GM23338 (cell line): ENCODE results near the gene GDAP2. TPM values are rescaled to one million over a fixed set of nuclear protein-coding genes. Genes with fewer than 3 reads are reported as not detected.

ENCODE experiments used
- ATAC-seq: fragments of 200-7000 bp; cut with Tn5 transposase; 3 replicates; pipeline ENCODE4 v1.9.1; 2020
- DNase-seq: peaks from one replicate; pipeline ENCODE4 v3.0.0-alpha.2; 2015; ENCODE audit warnings: low spot score
- H2AFZ ChIP-seq: fragments of 200-600 bp; sonication (generic); 2 replicates; pipeline ENCODE4 v1.8.0; 2016; ENCODE audit warnings: antibody characterized with exemption, mild to moderate bottlenecking, moderate library complexity
- H3F3A ChIP-seq: fragments of 200-600 bp; sonication (generic); replicated peaks from 2 replicates; pipeline ENCODE4 v1.8.0; 2017; ENCODE audit warnings: antibody characterized with exemption, mixed run types, low read depth
- H3K27ac ChIP-seq: fragments of 200-600 bp; sonication (generic); 2 replicates; pipeline ENCODE4 v1.6.1; 2016; ENCODE audit warnings: low read depth
- H3K27me3 ChIP-seq: fragments of 200-600 bp; sonication (generic); 2 replicates; pipeline ENCODE4 v1.8.0; 2016; ENCODE audit warnings: mild to moderate bottlenecking, mixed run types, moderate library complexity; ENCODE audit not compliant: insufficient read depth
- H3K36me3 ChIP-seq: fragments of 200-600 bp; sonication (generic); 2 replicates; pipeline ENCODE4 v1.8.0; 2016; ENCODE audit warnings: mild to moderate bottlenecking; ENCODE audit not compliant: insufficient read depth
- H3K4me1 ChIP-seq: fragments of 200-600 bp; sonication (generic); 2 replicates; pipeline ENCODE4 v1.8.0; 2016; ENCODE audit warnings: mild to moderate bottlenecking, moderate library complexity; ENCODE audit not compliant: insufficient read depth
- H3K4me2 ChIP-seq: fragments of 200-600 bp; sonication (generic); 2 replicates; pipeline ENCODE4 v1.7.1; 2017; ENCODE audit warnings: mixed run types
- H3K4me3 ChIP-seq: fragments of 200-600 bp; sonication (generic); 2 replicates; pipeline ENCODE4 v1.6.1; 2016; ENCODE audit warnings: mixed run types
- H3K79me2 ChIP-seq: fragments of 200-600 bp; sonication (generic); replicated peaks from 2 replicates; pipeline ENCODE4 v1.8.0; 2017; ENCODE audit warnings: mild to moderate bottlenecking; ENCODE audit not compliant: insufficient read depth
- H3K9me2 ChIP-seq: fragments of 200-600 bp; sonication (generic); 2 replicates; pipeline ENCODE4 v1.8.0; 2017; ENCODE audit not compliant: insufficient read depth
- H4K20me1 ChIP-seq: fragments of 200-600 bp; sonication (generic); replicated peaks from 2 replicates; pipeline ENCODE4 v1.8.0; 2017; ENCODE audit warnings: mild to moderate bottlenecking; ENCODE audit not compliant: insufficient read depth
- H3K27ac Mint-ChIP-seq: 2 replicates; pipeline ENCODE4 v1.8.0; 2020; ENCODE audit warnings: inconsistent platforms, mild to moderate bottlenecking, moderate library complexity, mixed read lengths
- H3K27me3 Mint-ChIP-seq: 3 replicates; pipeline ENCODE4 v1.8.0; 2022; ENCODE audit warnings: low read depth, mild to moderate bottlenecking, moderate library complexity, mixed read lengths, inconsistent platforms; ENCODE audit not compliant: insufficient read depth, poor library complexity
- H3K36me3 Mint-ChIP-seq: 3 replicates; pipeline ENCODE4 v1.8.0; 2021; ENCODE audit warnings: low read depth, mild to moderate bottlenecking, inconsistent platforms, moderate library complexity, mixed read lengths
- H3K4me1 Mint-ChIP-seq: 3 replicates; pipeline ENCODE4 v1.8.0; 2020; ENCODE audit warnings: mild to moderate bottlenecking, inconsistent platforms, mixed read lengths
- H3K4me3 Mint-ChIP-seq: 3 replicates; pipeline ENCODE4 v1.8.0; 2021; ENCODE audit warnings: moderate library complexity, mild to moderate bottlenecking, inconsistent platforms, mixed read lengths
- H3K9me3 Mint-ChIP-seq: 3 replicates; pipeline ENCODE4 v1.8.0; 2020; ENCODE audit warnings: moderate library complexity, mild to moderate bottlenecking, inconsistent platforms, mixed read lengths
- CREB1 ChIP-seq: fragments of 250-450 bp; sonication (Bioruptor Pico); IDR thresholded peaks from 2 replicates; pipeline ENCODE4 v1.5.0; 2020; ENCODE audit warnings: low read depth, mild to moderate bottlenecking, moderate library complexity
- ETS1 ChIP-seq: IDR thresholded peaks from 2 replicates; pipeline ENCODE4 v1.6.1; 2016; ENCODE audit warnings: antibody characterized with exemption
- EZH2 ChIP-seq: fragments of 200-600 bp; sonication (generic); IDR thresholded peaks from one replicate; pipeline ENCODE4 v1.8.0; 2017; ENCODE audit warnings: antibody characterized with exemption, mild to moderate bottlenecking, low read depth; ENCODE audit not compliant: unreplicated experiment
- EZH2phosphoT487 ChIP-seq: fragments of 200-600 bp; sonication (generic); IDR thresholded peaks from one replicate; pipeline ENCODE4 v1.8.1; 2018; ENCODE audit warnings: antibody characterized with exemption; ENCODE audit not compliant: unreplicated experiment
- NANOG ChIP-seq: IDR thresholded peaks from 2 replicates; pipeline ENCODE4 v1.6.1; 2016; ENCODE audit warnings: antibody characterized with exemption, borderline replicate concordance
- STAT1 ChIP-seq: IDR thresholded peaks from one replicate; pipeline ENCODE4 v1.6.1; 2016; ENCODE audit warnings: antibody characterized with exemption; ENCODE audit not compliant: unreplicated experiment
- ZNF114 ChIP-seq: fragments of 250-450 bp; sonication (Bioruptor Pico); IDR thresholded peaks from 2 replicates; pipeline ENCODE4 v1.5.0; 2020; ENCODE audit warnings: mild to moderate bottlenecking, moderate library complexity
- ZNF462 ChIP-seq: fragments of 250-450 bp; sonication (Bioruptor Pico); IDR thresholded peaks from 2 replicates; pipeline ENCODE4 v1.5.0; 2020; ENCODE audit warnings: mild to moderate bottlenecking, moderate library complexity
- polyA plus RNA-seq: library from polyadenylated mRNA; unstranded; fragments of >200 nt; fragmentation: Nextera tagmentation; extraction: Ambion mirVana; gene quantifications from 2 replicates; pipeline ENCODE4 v1.2.1, GENCODE V29; 2016
- total RNA-seq: library from RNA; depleted of rRNA; stranded (reverse); fragments of >200 nt; shearing (Covaris generic); gene quantifications from 2 replicates; pipeline ENCODE4 v1.2.3, GENCODE V29; 2014

GDAP2 gene
- total and polyA plus RNA-seq, 2 experiments from 2014 or later = 10.7 to 24.5 TPM

GRCh38 chr1:117879284-117879683, 50.1 kb downstream of the GDAP2 start (continued):
- TF ChIP-seq ZNF462 (CRISPR knock-in tag) = no peak
- no peak for TF ChIP-seq CREB1 (CRISPR knock-in tag)
- TF ChIP-seq ETS1 = no peak

GRCh38 chr1:117877823-117878222, 51.6 kb downstream of the GDAP2 start:
- Histone ChIP-seq H3F3A (no peaks in the 10 kb centered on the region), H3K4me2 (no peak overlapping the region), H4K20me1 (no peaks in the 10 kb centered on the region), H3K79me2 (no peaks in the 10 kb centered on the region), H3K9me2 (no peaks in the 10 kb centered on the region), H3K36me3 (no peaks in the 10 kb centered on the region; the same call in 1 of the 2 replicates), H2AFZ (no peak overlapping the region), H3K27me3 (no peaks in the 10 kb centered on the region), H3K4me1 (no peaks in the 10 kb centered on the region), H3K4me3 (no peak overlapping the region), H3K27ac (no peak overlapping the region)
- Mint-ChIP-seq H3K4me1 (no peaks in the 10 kb centered on the region), H3K9me3 (peaks cover 2% of the 10 kb centered on the region; the same call in 2 of the 3 replicates), H3K36me3 (peaks cover 35% of the 10 kb centered on the region), H3K27me3 (peaks cover 5% of the 10 kb centered on the region), H3K27ac (no peak overlapping the region), H3K4me3 (no peak overlapping the region)
- ATAC-seq (no peak), DNase-seq (no peak)
- TF ChIP-seq ZNF114 (no peak), NANOG (no peak), STAT1 (no peak), ETS1 (no peak), EZH2phosphoT487 (no peak), EZH2 (no peak)
